ENCODE results near the gene C1QTNF6.

DNA sequence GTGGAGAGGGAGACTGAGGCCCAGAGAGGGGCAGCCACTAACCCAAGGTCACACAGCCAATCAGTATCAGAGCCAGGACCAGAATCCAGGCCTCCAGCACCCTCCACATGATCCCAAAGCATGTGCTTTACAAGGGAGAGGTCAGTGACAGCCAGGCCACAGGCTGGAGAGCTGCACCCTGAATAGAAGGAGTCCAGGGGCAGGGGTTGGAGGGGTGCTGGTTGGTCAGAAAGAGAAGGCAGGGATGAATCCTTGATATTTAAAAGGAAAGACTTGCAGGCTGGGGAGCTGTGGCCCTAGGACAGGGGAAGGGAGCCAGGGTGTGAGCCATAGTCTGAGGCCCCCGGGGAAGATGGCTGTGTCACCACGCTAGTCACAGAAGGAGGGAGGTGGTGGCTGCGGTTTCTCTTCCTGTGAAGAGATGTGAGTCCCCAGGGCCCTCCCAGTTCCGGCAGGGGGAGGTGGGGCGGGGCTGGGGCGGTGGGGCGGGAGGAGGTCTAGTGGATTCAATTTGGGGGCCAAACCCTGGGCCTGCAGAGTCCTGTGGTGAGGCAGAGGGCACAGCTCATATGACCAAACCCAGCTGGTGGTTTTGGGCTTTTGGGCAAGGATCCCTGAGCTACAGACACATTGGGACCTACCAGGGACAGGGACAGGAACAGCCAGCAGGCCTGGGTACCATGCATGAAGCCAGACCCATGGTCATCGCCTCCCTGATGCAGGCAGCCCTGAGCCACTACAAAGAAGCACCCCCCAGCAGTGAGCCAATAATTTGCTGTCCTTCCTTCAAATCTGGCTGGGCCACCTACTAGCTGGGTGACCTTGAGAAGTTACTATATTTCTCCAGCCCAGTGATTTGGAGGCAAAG is 42.0 kb upstream of the C1QTNF6 start:
- TF ChIP-seq, protein P1, sequence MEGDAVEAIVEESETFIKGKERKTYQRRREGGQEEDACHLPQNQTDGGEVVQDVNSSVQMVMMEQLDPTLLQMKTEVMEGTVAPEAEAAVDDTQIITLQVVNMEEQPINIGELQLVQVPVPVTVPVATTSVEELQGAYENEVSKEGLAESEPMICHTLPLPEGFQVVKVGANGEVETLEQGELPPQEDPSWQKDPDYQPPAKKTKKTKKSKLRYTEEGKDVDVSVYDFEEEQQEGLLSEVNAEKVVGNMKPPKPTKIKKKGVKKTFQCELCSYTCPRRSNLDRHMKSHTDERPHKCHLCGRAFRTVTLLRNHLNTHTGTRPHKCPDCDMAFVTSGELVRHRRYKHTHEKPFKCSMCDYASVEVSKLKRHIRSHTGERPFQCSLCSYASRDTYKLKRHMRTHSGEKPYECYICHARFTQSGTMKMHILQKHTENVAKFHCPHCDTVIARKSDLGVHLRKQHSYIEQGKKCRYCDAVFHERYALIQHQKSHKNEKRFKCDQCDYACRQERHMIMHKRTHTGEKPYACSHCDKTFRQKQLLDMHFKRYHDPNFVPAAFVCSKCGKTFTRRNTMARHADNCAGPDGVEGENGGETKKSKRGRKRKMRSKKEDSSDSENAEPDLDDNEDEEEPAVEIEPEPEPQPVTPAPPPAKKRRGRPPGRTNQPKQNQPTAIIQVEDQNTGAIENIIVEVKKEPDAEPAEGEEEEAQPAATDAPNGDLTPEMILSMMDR (conservative IDR thresholded peaks at IDR 0.05 in 1 of 2, IDR thresholded peaks at IDR 0.05 in 1 of 2; ENCODE audit: extremely low read depth in 1 of 2, insufficient read depth in 1 of 2, low read depth in 1 of 2, low read length in 2 of 2), result no peak
- no peak for TF ChIP-seq EZH2 (IDR thresholded peaks at IDR 0.05; ENCODE audit: borderline replicate concordance, low read length)
